Progenitor cell of endocrine pancreas (in vitro differentiated cells): ENCODE measurements around the gene CEBPA. TPM values are rescaled to one million over a fixed set of nuclear protein-coding genes. Genes with fewer than 3 reads are reported as not detected.

Experiments used
- DNase-seq: peaks from one replicate; pipeline ENCODE4 v3.0.0; 2021; ENCODE audit warnings: low spot score; ENCODE audit not compliant: unreplicated experiment
- H3K27ac Mint-ChIP-seq: 2 replicates; pipeline ENCODE4 v1.8.0; 2021; ENCODE audit warnings: mild to moderate bottlenecking, moderate library complexity, mixed read lengths
- H3K27me3 Mint-ChIP-seq: 2 replicates; pipeline ENCODE4 v1.8.0; 2021; ENCODE audit warnings: mixed read lengths
- H3K36me3 Mint-ChIP-seq: 2 replicates; pipeline ENCODE4 v1.8.0; 2022; ENCODE audit warnings: mixed read lengths; ENCODE audit not compliant: insufficient read depth
- H3K4me1 Mint-ChIP-seq: 2 replicates; pipeline ENCODE4 v1.8.0; 2021; ENCODE audit warnings: low read depth, mixed read lengths
- H3K4me3 Mint-ChIP-seq: 2 replicates; pipeline ENCODE4 v1.8.0; 2021; ENCODE audit warnings: low read depth, mild to moderate bottlenecking, moderate library complexity, mixed read lengths
- H3K9me3 Mint-ChIP-seq: 2 replicates; pipeline ENCODE4 v1.8.0; 2021; ENCODE audit warnings: low read depth, mixed read lengths
- CTCF ChIP-seq: fragments of 200-600 bp; sonication (generic); IDR thresholded peaks from one replicate; pipeline ENCODE4 v1.5.0; 2021; ENCODE audit warnings: antibody characterized with exemption, mild to moderate bottlenecking; ENCODE audit not compliant: unreplicated experiment
- total RNA-seq: library from RNA; stranded (reverse); gene quantifications from 2 replicates; pipeline ENCODE4 v1.2.1, GENCODE V29; 2021

CEBPA gene
- total RNA-seq, 1 donor from 2014 or later = 12.3 TPM

GRCh38 chr19:33333642-33334041 lies 31.3 kb upstream of the CEBPA start:
- DNase-seq = no peak
- no peak overlapping the region for H3K27ac Mint-ChIP-seq
- no peak for TF ChIP-seq CTCF
- H3K27me3 Mint-ChIP-seq = peaks cover 10% of the 10 kb centered on the region
- peaks cover 1% of the 10 kb centered on the region for H3K4me1 Mint-ChIP-seq
- H3K36me3 Mint-ChIP-seq = no peaks in the 10 kb centered on the region
- no peaks in the 10 kb centered on the region for H3K9me3 Mint-ChIP-seq
- H3K4me3 Mint-ChIP-seq = no peak overlapping the region

GRCh38 chr19:33333151-33333550 lies 30.8 kb upstream of the CEBPA start:
- Mint-ChIP-seq H3K36me3 (no peaks in the 10 kb centered on the region), H3K27ac (no peak overlapping the region), H3K4me1 (peaks cover 1% of the 10 kb centered on the region), H3K4me3 (no peak overlapping the region), H3K9me3 (no peaks in the 10 kb centered on the region), H3K27me3 (peaks cover 10% of the 10 kb centered on the region)
- TF ChIP-seq CTCF = no peak
- DNase-seq = no peak

- peaks cover 1% of the 10 kb centered on the region for H3K4me1 Mint-ChIP-seq
- no peaks in the 10 kb centered on the region for H3K36me3 Mint-ChIP-seq
- TF ChIP-seq CTCF = no peak
- no peak for DNase-seq
- no peak overlapping the region for H3K27ac Mint-ChIP-seq
- no peaks in the 10 kb centered on the region for H3K9me3 Mint-ChIP-seq
- H3K4me3 Mint-ChIP-seq = no peak overlapping the region
- peaks cover 10% of the 10 kb centered on the region for H3K27me3 Mint-ChIP-seq
Observed at GRCh38 chr19:33332248-33332647, 29.9 kb upstream of the CEBPA start.

GRCh38 chr19:33329736-33330135 lies 27.4 kb upstream of the CEBPA start:
- no peaks in the 10 kb centered on the region for H3K9me3 Mint-ChIP-seq
- H3K36me3 Mint-ChIP-seq = no peaks in the 10 kb centered on the region
- H3K4me3 Mint-ChIP-seq = no peak overlapping the region
- TF ChIP-seq CTCF = no peak
- DNase-seq = no peak
- peaks cover 10% of the 10 kb centered on the region for H3K27me3 Mint-ChIP-seq
- H3K4me1 Mint-ChIP-seq = peaks cover 1% of the 10 kb centered on the region
- no peak overlapping the region for H3K27ac Mint-ChIP-seq

GRCh38 chr19:33329060-33329459 lies 26.7 kb upstream of the CEBPA start:
- no peak for TF ChIP-seq CTCF
- DNase-seq = no peak
- Mint-ChIP-seq H3K9me3 (no peaks in the 10 kb centered on the region), H3K27ac (no peak overlapping the region), H3K4me3 (no peak overlapping the region), H3K4me1 (peaks cover 1% of the 10 kb centered on the region), H3K27me3 (peaks cover 10% of the 10 kb centered on the region), H3K36me3 (no peaks in the 10 kb centered on the region)
